ENCODE measurements around the gene PARD3B.

The PARD3B gene

GRCh38 chr2:205357732-205358131 lies 812.5 kb downstream of the PARD3B start:
- no peak overlapping the region for H3K4me2 ChIP-seq (ENCODE audit: low read length)
- TF ChIP-seq CTCF (IDR thresholded peaks at IDR 0.05; ENCODE audit: low read depth, low read length, poor library complexity, severe bottlenecking) (no peak), EZH2phosphoT487 (IDR thresholded peaks at IDR 0.05; ENCODE audit: borderline replicate concordance, low read length) (no peak)

GRCh38 chr2:205358351-205358815 lies 813.1 kb downstream of the PARD3B start:
- TF ChIP-seq CTCF (IDR thresholded peaks at IDR 0.05; ENCODE audit: low read depth, low read length, poor library complexity, severe bottlenecking) = no peak
- Histone ChIP-seq H3K27ac (ENCODE audit: low read depth, low read length) (no peak overlapping the region), H3K4me2 (ENCODE audit: low read length) (no peak overlapping the region)

More at GRCh38 chr2:205357732-205358131, 812.5 kb downstream of the PARD3B start:
- Histone ChIP-seq H3K4me1 (ENCODE audit: control insufficient read depth, low read length) (no peaks in the 10 kb centered on the region), H3F3A (ENCODE audit: control insufficient read depth, insufficient read depth) (no peaks in the 10 kb centered on the region), H3K4me3 (ENCODE audit: low read length) (no peak overlapping the region), H3K9me2 (replicated peaks; ENCODE audit: control insufficient read depth, low read length) (no peaks in the 10 kb centered on the region), H3K36me3 (ENCODE audit: control insufficient read depth, low read length) (no peaks in the 10 kb centered on the region), H3K27ac (ENCODE audit: low read depth, low read length) (no peak overlapping the region), H3K27me3 (ENCODE audit: control insufficient read depth, low read length) (no peaks in the 10 kb centered on the region), H4K20me1 (ENCODE audit: control insufficient read depth, insufficient read depth, low read depth, low read length) (no peaks in the 10 kb centered on the region), H3K9me3 (ENCODE audit: control insufficient read depth, insufficient read depth, low read length) (no peaks in the 10 kb centered on the region), H3K79me2 (ENCODE audit: control insufficient read depth, low read length) (no peaks in the 10 kb centered on the region)

GRCh38 chr2:205361272-205361671 lies 816.0 kb downstream of the PARD3B start:
- H3K9me2 ChIP-seq (replicated peaks; ENCODE audit: control insufficient read depth, low read length) = no peaks in the 10 kb centered on the region
- H3K27ac ChIP-seq (ENCODE audit: low read depth, low read length) = no peak overlapping the region
- no peaks in the 10 kb centered on the region for H3F3A ChIP-seq (ENCODE audit: control insufficient read depth, insufficient read depth)
- H3K9me3 ChIP-seq (ENCODE audit: control insufficient read depth, insufficient read depth, low read length) = no peaks in the 10 kb centered on the region
- no peaks in the 10 kb centered on the region for H3K27me3 ChIP-seq (ENCODE audit: control insufficient read depth, low read length)
- H3K36me3 ChIP-seq (ENCODE audit: control insufficient read depth, low read length) = no peaks in the 10 kb centered on the region
- H3K4me3 ChIP-seq (ENCODE audit: low read length) = no peak overlapping the region
- H4K20me1 ChIP-seq (ENCODE audit: control insufficient read depth, insufficient read depth, low read depth, low read length) = no peaks in the 10 kb centered on the region
- no peak for TF ChIP-seq CTCF (IDR thresholded peaks at IDR 0.05; ENCODE audit: low read depth, low read length, poor library complexity, severe bottlenecking)
- no peaks in the 10 kb centered on the region for H3K4me1 ChIP-seq (ENCODE audit: control insufficient read depth, low read length)
- H3K79me2 ChIP-seq (ENCODE audit: control insufficient read depth, low read length) = no peaks in the 10 kb centered on the region
- no peak overlapping the region for H3K4me2 ChIP-seq (ENCODE audit: low read length)

More at GRCh38 chr2:205358351-205358815, 813.1 kb downstream of the PARD3B start:
- H3K9me3 ChIP-seq (ENCODE audit: control insufficient read depth, insufficient read depth, low read length) = no peaks in the 10 kb centered on the region
- H3K27me3 ChIP-seq (ENCODE audit: control insufficient read depth, low read length) = no peaks in the 10 kb centered on the region
- H3K9me2 ChIP-seq (replicated peaks; ENCODE audit: control insufficient read depth, low read length) = no peaks in the 10 kb centered on the region
- no peaks in the 10 kb centered on the region for H3F3A ChIP-seq (ENCODE audit: control insufficient read depth, insufficient read depth)
- no peaks in the 10 kb centered on the region for H3K36me3 ChIP-seq (ENCODE audit: control insufficient read depth, low read length)
- no peaks in the 10 kb centered on the region for H3K79me2 ChIP-seq (ENCODE audit: control insufficient read depth, low read length)
- H4K20me1 ChIP-seq (ENCODE audit: control insufficient read depth, insufficient read depth, low read depth, low read length) = no peaks in the 10 kb centered on the region
- no peaks in the 10 kb centered on the region for H3K4me1 ChIP-seq (ENCODE audit: control insufficient read depth, low read length)
- no peak overlapping the region for H3K4me3 ChIP-seq (ENCODE audit: low read length)

- no peak overlapping the region for H3K4me2 ChIP-seq (ENCODE audit: low read length)
- H3K4me1 ChIP-seq (ENCODE audit: control insufficient read depth, low read length) = no peaks in the 10 kb centered on the region
- no peaks in the 10 kb centered on the region for H3F3A ChIP-seq (ENCODE audit: control insufficient read depth, insufficient read depth)
- H3K4me3 ChIP-seq (ENCODE audit: low read length) = no peak overlapping the region
- no peaks in the 10 kb centered on the region for H3K9me2 ChIP-seq (replicated peaks; ENCODE audit: control insufficient read depth, low read length)
- H3K79me2 ChIP-seq (ENCODE audit: control insufficient read depth, low read length) = no peaks in the 10 kb centered on the region
- H4K20me1 ChIP-seq (ENCODE audit: control insufficient read depth, insufficient read depth, low read depth, low read length) = no peaks in the 10 kb centered on the region
- H3K9me3 ChIP-seq (ENCODE audit: control insufficient read depth, insufficient read depth, low read length) = no peaks in the 10 kb centered on the region
- no peak overlapping the region for H3K27ac ChIP-seq (ENCODE audit: low read depth, low read length)
- no peaks in the 10 kb centered on the region for H3K27me3 ChIP-seq (ENCODE audit: control insufficient read depth, low read length)
- H3K36me3 ChIP-seq (ENCODE audit: control insufficient read depth, low read length) = no peaks in the 10 kb centered on the region
- TF ChIP-seq CTCF (IDR thresholded peaks at IDR 0.05; ENCODE audit: low read depth, low read length, poor library complexity, severe bottlenecking) = no peak
- no peak for TF ChIP-seq EZH2phosphoT487 (IDR thresholded peaks at IDR 0.05; ENCODE audit: borderline replicate concordance, low read length)
Observed at GRCh38 chr2:205361970-205362369, 816.7 kb downstream of the PARD3B start.
